ENCODE results near the gene INHBB. TPM values are rescaled to one million over a fixed set of nuclear protein-coding genes. Genes with fewer than 3 reads are reported as not detected.

The INHBB gene
- total and polyA plus RNA-seq, 4 donors = 0.97 to 7.8 (median 5.8) TPM

GRCh38 chr2:120358734-120359465 is 13.0 kb downstream of the INHBB start:
- peaks cover 0 to 14% (median 0%) of the 10 kb centered on the region in 3 donors for H3K27me3 ChIP-seq (ENCODE audit: control insufficient read depth in 3 of 3, insufficient read depth in 3 of 3, low read length in 2 of 3)
- no peak for ATAC-seq (ENCODE audit: insufficient read depth, low FRiP score)
- H3K9me3 ChIP-seq (ENCODE audit: control insufficient read depth in 4 of 4, insufficient read depth in 3 of 4, low read length in 3 of 4) = no peaks in the 10 kb centered on the region
- no peaks in the 10 kb centered on the region for H3K4me1 ChIP-seq (ENCODE audit: control insufficient read depth in 5 of 5, insufficient read depth in 5 of 5, low read length in 5 of 5)
- WGBS, 2 donors = 86 to 89% methylated on average over 28 of the region's 28 CpGs
- H3K4me3 ChIP-seq = no peak overlapping the region
- TF ChIP-seq CTCF (IDR thresholded peaks at IDR 0.05; ENCODE audit: control extremely low read depth, extremely low read depth) = no peak
- no peaks in the 10 kb centered on the region for H3K36me3 ChIP-seq (ENCODE audit: control insufficient read depth in 4 of 4, insufficient read depth in 4 of 4, low read length in 4 of 4)
- H3K27ac ChIP-seq (ENCODE audit: low read depth in 1 of 2, low read length in 1 of 2) = no peak overlapping the region
- H3K9ac ChIP-seq (ENCODE audit: insufficient read depth in 1 of 2, low read length in 2 of 2) = no peak overlapping the region
- no peak for DNase-seq

GRCh38 chr2:120360307-120360855 is 14.4 kb downstream of the INHBB start:
- H3K4me3 ChIP-seq = no peak overlapping the region
- H3K27me3 ChIP-seq (ENCODE audit: control insufficient read depth in 3 of 3, insufficient read depth in 3 of 3, low read length in 2 of 3) = peaks cover 0 to 17% (median 0%) of the 10 kb centered on the region in 3 donors
- H3K9me3 ChIP-seq (ENCODE audit: control insufficient read depth in 4 of 4, insufficient read depth in 3 of 4, low read length in 3 of 4) = no peaks in the 10 kb centered on the region
- no peak for DNase-seq
- no peak for ATAC-seq (ENCODE audit: insufficient read depth, low FRiP score)
- no peak overlapping the region for H3K27ac ChIP-seq (ENCODE audit: low read depth in 1 of 2, low read length in 1 of 2)
- H3K4me1 ChIP-seq (ENCODE audit: control insufficient read depth in 5 of 5, insufficient read depth in 5 of 5, low read length in 5 of 5) = no peaks in the 10 kb centered on the region
- WGBS, 2 donors = 85 to 87% methylated on average over 5 of the region's 5 CpGs
- no peak overlapping the region for H3K9ac ChIP-seq (ENCODE audit: insufficient read depth in 1 of 2, low read length in 2 of 2)
- TF ChIP-seq CTCF (IDR thresholded peaks at IDR 0.05; ENCODE audit: control extremely low read depth, extremely low read depth) = no peak
- no peaks in the 10 kb centered on the region for H3K36me3 ChIP-seq (ENCODE audit: control insufficient read depth in 4 of 4, insufficient read depth in 4 of 4, low read length in 4 of 4)

GRCh38 chr2:120362926-120363325 is 17.0 kb downstream of the INHBB start:
- no peak overlapping the region for H3K4me3 ChIP-seq
- H3K9ac ChIP-seq (ENCODE audit: insufficient read depth in 1 of 2, low read length in 2 of 2) = no peak overlapping the region
- no peak overlapping the region for H3K27ac ChIP-seq (ENCODE audit: low read depth in 1 of 2, low read length in 1 of 2)
- DNase-seq (no peak), ATAC-seq (ENCODE audit: insufficient read depth, low FRiP score) (no peak)
- WGBS, 2 donors = 96 to 98% methylated on average over 11 of the region's 11 CpGs
- H3K4me1 ChIP-seq (ENCODE audit: control insufficient read depth in 5 of 5, insufficient read depth in 5 of 5, low read length in 5 of 5) = no peaks in the 10 kb centered on the region
- no peaks in the 10 kb centered on the region for H3K36me3 ChIP-seq (ENCODE audit: control insufficient read depth in 4 of 4, insufficient read depth in 4 of 4, low read length in 4 of 4)
- no peak for TF ChIP-seq CTCF (IDR thresholded peaks at IDR 0.05; ENCODE audit: control extremely low read depth, extremely low read depth)
- peaks cover 0 to 8% (median 0%) of the 10 kb centered on the region in 3 donors for H3K27me3 ChIP-seq (ENCODE audit: control insufficient read depth in 3 of 3, insufficient read depth in 3 of 3, low read length in 2 of 3)
- H3K9me3 ChIP-seq (ENCODE audit: control insufficient read depth in 4 of 4, insufficient read depth in 3 of 4, low read length in 3 of 4) = no peaks in the 10 kb centered on the region
